SK-N-SH treated with all-trans-retinoic acid at 6 μM for 48 hours (cell line): ENCODE results near the gene FAM120AOS.

Experiments used
- CSDC2 ChIP-seq: fragments of 250-450 bp; sonication (Bioruptor Pico); IDR thresholded peaks from 2 replicates; pipeline ENCODE4 v1.5.0; 2020; ENCODE audit warnings: mild to moderate bottlenecking, moderate library complexity
- ESRRG ChIP-seq: fragments of 250-450 bp; sonication (Bioruptor Pico); IDR thresholded peaks from 2 replicates; pipeline ENCODE4 v1.6.1; 2021; ENCODE audit warnings: mild to moderate bottlenecking
- ISL1 ChIP-seq: fragments of 250-450 bp; sonication (Bioruptor Pico); IDR thresholded peaks from 2 replicates; pipeline ENCODE4 v2.1.2; 2022; ENCODE audit warnings: mild to moderate bottlenecking, moderate library complexity
- RARB ChIP-seq: fragments of 250-450 bp; sonication (Bioruptor Pico); IDR thresholded peaks from 2 replicates; pipeline ENCODE4 v1.8.0; 2021; ENCODE audit warnings: mild to moderate bottlenecking, moderate library complexity
- TCF4 ChIP-seq: fragments of 250-450 bp; sonication (Bioruptor Pico); IDR thresholded peaks from 2 replicates; pipeline ENCODE4 v1.8.0; 2021; ENCODE audit warnings: mild to moderate bottlenecking, moderate library complexity, borderline replicate concordance
- ZC3H10 ChIP-seq: fragments of 250-450 bp; sonication (Bioruptor Pico); IDR thresholded peaks from 2 replicates; pipeline ENCODE4 v1.5.1; 2021; ENCODE audit warnings: mild to moderate bottlenecking, moderate library complexity
- ZFP3 ChIP-seq: fragments of 250-450 bp; sonication (Bioruptor Pico); IDR thresholded peaks from 2 replicates; pipeline ENCODE4 v1.5.0; 2020; ENCODE audit warnings: mild to moderate bottlenecking, moderate library complexity
- TF ChIP-seq, protein P1 (sequence below): fragments of 250-450 bp; sonication (Bioruptor Pico); IDR thresholded peaks from 2 replicates; pipeline ENCODE4 v1.5.1; 2020; ENCODE audit warnings: low read depth, mild to moderate bottlenecking, moderate library complexity
- TF ChIP-seq, protein P2 (sequence below): fragments of 250-450 bp; sonication (Bioruptor Pico); IDR thresholded peaks from 2 replicates; pipeline ENCODE4 v1.5.0; 2020; ENCODE audit warnings: mild to moderate bottlenecking, moderate library complexity
- TF ChIP-seq, protein P3 (sequence below): fragments of 250-450 bp; sonication (Bioruptor Pico); IDR thresholded peaks from 2 replicates; pipeline ENCODE4 v1.8.0; 2020; ENCODE audit warnings: mild to moderate bottlenecking, moderate library complexity, borderline replicate concordance
- TF ChIP-seq, protein P4 (sequence below): fragments of 250-450 bp; sonication (Bioruptor Pico); IDR thresholded peaks from 2 replicates; pipeline ENCODE4 v1.8.0; 2021; ENCODE audit warnings: low read depth, mild to moderate bottlenecking, moderate library complexity, borderline replicate concordance

DNA sequence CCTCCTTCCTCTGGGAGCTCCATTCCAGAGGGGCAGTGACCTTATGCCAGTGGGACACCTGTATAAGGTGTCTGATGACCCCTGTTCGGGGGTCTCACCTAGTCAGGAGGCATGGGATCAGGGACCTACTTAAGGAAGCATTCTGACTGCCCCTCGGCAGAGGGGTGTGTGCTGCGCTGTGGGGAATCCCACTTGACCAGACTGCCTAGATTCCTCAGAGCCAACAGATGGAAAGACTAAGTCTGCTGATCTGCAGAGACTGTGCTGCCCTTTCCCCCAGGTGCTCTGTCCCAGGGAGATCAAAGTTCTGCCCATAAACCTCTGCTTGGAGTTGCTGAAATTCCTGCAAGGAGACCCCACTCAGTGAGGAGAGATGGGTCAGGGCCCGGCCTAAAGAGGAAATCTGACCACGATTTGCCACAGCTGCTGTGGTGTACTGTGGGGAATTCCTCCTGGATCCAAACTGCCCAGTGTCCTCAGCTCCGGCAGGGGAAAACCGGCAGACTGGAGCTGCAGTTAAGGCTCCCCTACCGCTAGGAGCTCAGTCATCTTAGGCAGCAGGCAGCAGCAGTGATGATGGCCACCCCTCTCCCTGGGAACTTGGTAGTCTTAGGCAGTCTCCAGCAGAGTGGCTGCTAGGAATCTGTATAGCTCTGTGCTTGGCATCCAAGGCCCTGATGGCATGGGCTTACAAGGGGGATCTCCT is 36.7 kb downstream of the FAM120AOS start:
- no peak for TF ChIP-seq RARB (CRISPR knock-in tag)
- TF ChIP-seq ZFP3 (CRISPR knock-in tag) = no peak
- TF ChIP-seq, protein P1, sequence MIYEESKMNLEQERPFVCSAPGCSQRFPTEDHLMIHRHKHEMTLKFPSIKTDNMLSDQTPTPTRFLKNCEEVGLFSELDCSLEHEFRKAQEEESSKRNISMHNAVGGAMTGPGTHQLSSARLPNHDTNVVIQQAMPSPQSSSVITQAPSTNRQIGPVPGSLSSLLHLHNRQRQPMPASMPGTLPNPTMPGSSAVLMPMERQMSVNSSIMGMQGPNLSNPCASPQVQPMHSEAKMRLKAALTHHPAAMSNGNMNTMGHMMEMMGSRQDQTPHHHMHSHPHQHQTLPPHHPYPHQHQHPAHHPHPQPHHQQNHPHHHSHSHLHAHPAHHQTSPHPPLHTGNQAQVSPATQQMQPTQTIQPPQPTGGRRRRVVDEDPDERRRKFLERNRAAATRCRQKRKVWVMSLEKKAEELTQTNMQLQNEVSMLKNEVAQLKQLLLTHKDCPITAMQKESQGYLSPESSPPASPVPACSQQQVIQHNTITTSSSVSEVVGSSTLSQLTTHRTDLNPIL (CRISPR knock-in tag) = no peak
- TF ChIP-seq, protein P2, sequence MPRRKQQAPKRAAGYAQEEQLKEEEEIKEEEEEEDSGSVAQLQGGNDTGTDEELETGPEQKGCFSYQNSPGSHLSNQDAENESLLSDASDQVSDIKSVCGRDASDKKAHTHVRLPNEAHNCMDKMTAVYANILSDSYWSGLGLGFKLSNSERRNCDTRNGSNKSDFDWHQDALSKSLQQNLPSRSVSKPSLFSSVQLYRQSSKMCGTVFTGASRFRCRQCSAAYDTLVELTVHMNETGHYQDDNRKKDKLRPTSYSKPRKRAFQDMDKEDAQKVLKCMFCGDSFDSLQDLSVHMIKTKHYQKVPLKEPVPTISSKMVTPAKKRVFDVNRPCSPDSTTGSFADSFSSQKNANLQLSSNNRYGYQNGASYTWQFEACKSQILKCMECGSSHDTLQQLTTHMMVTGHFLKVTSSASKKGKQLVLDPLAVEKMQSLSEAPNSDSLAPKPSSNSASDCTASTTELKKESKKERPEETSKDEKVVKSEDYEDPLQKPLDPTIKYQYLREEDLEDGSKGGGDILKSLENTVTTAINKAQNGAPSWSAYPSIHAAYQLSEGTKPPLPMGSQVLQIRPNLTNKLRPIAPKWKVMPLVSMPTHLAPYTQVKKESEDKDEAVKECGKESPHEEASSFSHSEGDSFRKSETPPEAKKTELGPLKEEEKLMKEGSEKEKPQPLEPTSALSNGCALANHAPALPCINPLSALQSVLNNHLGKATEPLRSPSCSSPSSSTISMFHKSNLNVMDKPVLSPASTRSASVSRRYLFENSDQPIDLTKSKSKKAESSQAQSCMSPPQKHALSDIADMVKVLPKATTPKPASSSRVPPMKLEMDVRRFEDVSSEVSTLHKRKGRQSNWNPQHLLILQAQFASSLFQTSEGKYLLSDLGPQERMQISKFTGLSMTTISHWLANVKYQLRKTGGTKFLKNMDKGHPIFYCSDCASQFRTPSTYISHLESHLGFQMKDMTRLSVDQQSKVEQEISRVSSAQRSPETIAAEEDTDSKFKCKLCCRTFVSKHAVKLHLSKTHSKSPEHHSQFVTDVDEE (CRISPR knock-in tag) = no peak
- no peak for TF ChIP-seq ISL1
- no peak for TF ChIP-seq CSDC2 (CRISPR knock-in tag)
- TF ChIP-seq, protein P3, sequence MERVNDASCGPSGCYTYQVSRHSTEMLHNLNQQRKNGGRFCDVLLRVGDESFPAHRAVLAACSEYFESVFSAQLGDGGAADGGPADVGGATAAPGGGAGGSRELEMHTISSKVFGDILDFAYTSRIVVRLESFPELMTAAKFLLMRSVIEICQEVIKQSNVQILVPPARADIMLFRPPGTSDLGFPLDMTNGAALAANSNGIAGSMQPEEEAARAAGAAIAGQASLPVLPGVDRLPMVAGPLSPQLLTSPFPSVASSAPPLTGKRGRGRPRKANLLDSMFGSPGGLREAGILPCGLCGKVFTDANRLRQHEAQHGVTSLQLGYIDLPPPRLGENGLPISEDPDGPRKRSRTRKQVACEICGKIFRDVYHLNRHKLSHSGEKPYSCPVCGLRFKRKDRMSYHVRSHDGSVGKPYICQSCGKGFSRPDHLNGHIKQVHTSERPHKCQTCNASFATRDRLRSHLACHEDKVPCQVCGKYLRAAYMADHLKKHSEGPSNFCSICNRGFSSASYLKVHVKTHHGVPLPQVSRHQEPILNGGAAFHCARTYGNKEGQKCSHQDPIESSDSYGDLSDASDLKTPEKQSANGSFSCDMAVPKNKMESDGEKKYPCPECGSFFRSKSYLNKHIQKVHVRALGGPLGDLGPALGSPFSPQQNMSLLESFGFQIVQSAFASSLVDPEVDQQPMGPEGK = no peak
- TF ChIP-seq ZC3H10 (CRISPR knock-in tag) = no peak
- no peak for TF ChIP-seq ESRRG
- no peak for TF ChIP-seq TCF4
- TF ChIP-seq, protein P4, sequence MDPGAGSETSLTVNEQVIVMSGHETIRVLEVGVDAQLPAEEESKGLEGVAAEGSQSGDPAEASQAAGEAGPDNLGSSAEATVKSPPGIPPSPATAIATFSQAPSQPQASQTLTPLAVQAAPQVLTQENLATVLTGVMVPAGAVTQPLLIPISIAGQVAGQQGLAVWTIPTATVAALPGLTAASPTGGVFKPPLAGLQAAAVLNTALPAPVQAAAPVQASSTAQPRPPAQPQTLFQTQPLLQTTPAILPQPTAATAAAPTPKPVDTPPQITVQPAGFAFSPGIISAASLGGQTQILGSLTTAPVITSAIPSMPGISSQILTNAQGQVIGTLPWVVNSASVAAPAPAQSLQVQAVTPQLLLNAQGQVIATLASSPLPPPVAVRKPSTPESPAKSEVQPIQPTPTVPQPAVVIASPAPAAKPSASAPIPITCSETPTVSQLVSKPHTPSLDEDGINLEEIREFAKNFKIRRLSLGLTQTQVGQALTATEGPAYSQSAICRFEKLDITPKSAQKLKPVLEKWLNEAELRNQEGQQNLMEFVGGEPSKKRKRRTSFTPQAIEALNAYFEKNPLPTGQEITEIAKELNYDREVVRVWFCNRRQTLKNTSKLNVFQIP = no peak
